ENCODE data around the gene MPV17L2.

MPV17L2 gene

GRCh38 chr19:18160493-18160970 is 32.5 kb upstream of the MPV17L2 start:
- in situ Hi-C loops (cut with MboI; ENCODE audit: low sequenced_read_pairs), result no loop called here

- in situ Hi-C loops (cut with MboI; ENCODE audit: low sequenced_read_pairs), result no loop called here
These were observed 31.9 kb upstream of the MPV17L2 start for GRCh38 chr19:18160971-18161635.

GRCh38 chr19:18161636-18162002 is 31.4 kb upstream of the MPV17L2 start:
- in situ Hi-C loops (cut with MboI; ENCODE audit: low sequenced_read_pairs), result no loop called here

- in situ Hi-C loops (cut with MboI; ENCODE audit: low sequenced_read_pairs), result no loop called here
These were observed 28.9 kb upstream of the MPV17L2 start for GRCh38 chr19:18164072-18164471.

- in situ Hi-C loops (cut with MboI; ENCODE audit: low sequenced_read_pairs), result no loop called here
These were observed 27.0 kb upstream of the MPV17L2 start for GRCh38 chr19:18165794-18166544.

GRCh38 chr19:18167011-18167410 is 26.0 kb upstream of the MPV17L2 start:
- in situ Hi-C loops (cut with MboI; ENCODE audit: low sequenced_read_pairs), result no loop called here

GRCh38 chr19:18167975-18168645 is 24.9 kb upstream of the MPV17L2 start:
- in situ Hi-C loops (cut with MboI; ENCODE audit: low sequenced_read_pairs), result no loop called here

GRCh38 chr19:18168673-18169381 is 24.2 kb upstream of the MPV17L2 start:
- in situ Hi-C loops (cut with MboI; ENCODE audit: low sequenced_read_pairs), result no loop called here

- in situ Hi-C loops (cut with MboI; ENCODE audit: low sequenced_read_pairs), result no loop called here
These were observed 22.2 kb upstream of the MPV17L2 start for GRCh38 chr19:18170714-18171255.

GRCh38 chr19:18171605-18172327 is 21.3 kb upstream of the MPV17L2 start:
- in situ Hi-C loops (cut with MboI; ENCODE audit: low sequenced_read_pairs), result no loop called here

- in situ Hi-C loops (cut with MboI; ENCODE audit: low sequenced_read_pairs), result no loop called here
These were observed 20.5 kb upstream of the MPV17L2 start for GRCh38 chr19:18172331-18173053.

GRCh38 chr19:18173054-18173571 is 19.9 kb upstream of the MPV17L2 start:
- in situ Hi-C loops (cut with MboI; ENCODE audit: low sequenced_read_pairs), result no loop called here

- in situ Hi-C loops (cut with MboI; ENCODE audit: low sequenced_read_pairs), result no loop called here
These were observed 19.3 kb upstream of the MPV17L2 start, which contains the start of gene IFI30 for GRCh38 chr19:18173572-18174288. Gene IFI30, plus strand, starts transcription at chr19:18173813. Its CDS starts 29 bp downstream, at chr19:18173842.

GRCh38 chr19:18174983-18175382 is 18.0 kb upstream of the MPV17L2 start:
- in situ Hi-C loops (cut with MboI; ENCODE audit: low sequenced_read_pairs), result no loop called here

- in situ Hi-C loops (cut with MboI; ENCODE audit: low sequenced_read_pairs), result no loop called here
These were observed 16.4 kb upstream of the MPV17L2 start for GRCh38 chr19:18176367-18177310.

- in situ Hi-C loops (cut with MboI; ENCODE audit: low sequenced_read_pairs), result no loop called here
These were observed 13.1 kb upstream of the MPV17L2 start for GRCh38 chr19:18179957-18180356.

GRCh38 chr19:18183529-18183928 is 9.5 kb upstream of the MPV17L2 start:
- in situ Hi-C loops (cut with MboI; ENCODE audit: low sequenced_read_pairs), result no loop called here

GRCh38 chr19:18185538-18185937 is 7.5 kb upstream of the MPV17L2 start:
- in situ Hi-C loops (cut with MboI; ENCODE audit: low sequenced_read_pairs), result no loop called here

Data from HL-60/S4 treated with retinoic acid at 250 ng/mL for 4 days and 3 days (cell line).